DOHH2 (cell line): ENCODE data around the gene EIF4E3.

Experiments used
- CTCF ChIP-seq: fragments of 200-600 bp; sonication (generic); IDR thresholded peaks from one replicate; pipeline ENCODE4 v1.5.1; 2014; ENCODE audit warnings: antibody characterized with exemption, mild to moderate bottlenecking, low read depth, low read length; ENCODE audit not compliant: poor library complexity, severe bottlenecking
- EZH2phosphoT487 ChIP-seq: fragments of 200-600 bp; sonication (generic); IDR thresholded peaks from 2 replicates; pipeline ENCODE4 v1.6.1; 2017; ENCODE audit warnings: borderline replicate concordance, mild to moderate bottlenecking, antibody characterized with exemption, low read length, moderate library complexity, mixed read lengths

- no peak for TF ChIP-seq CTCF
- no peak for TF ChIP-seq EZH2phosphoT487
Measured at GRCh38 chr3:71702131-71703024, 22.8 kb downstream of the EIF4E3 start.
